ENCODE results near the gene SEPHS2.
A peak's percentile ranks its signal among the peaks of the same experiment; 100 is the strongest.
"Not testable (repeated sequence)": the region's sequence is repeated elsewhere in the genome, so short reads cannot be mapped to it uniquely, and the experiment has no call there.

The SEPHS2 gene

GRCh38 chr16:30461426-30461825 lies 15.8 kb upstream of the SEPHS2 start:
- not testable (repeated sequence) for DNase-seq

GRCh38 chr16:30459456-30459855 lies 13.8 kb upstream of the SEPHS2 start:
- DNase-seq, result no peak

DNA sequence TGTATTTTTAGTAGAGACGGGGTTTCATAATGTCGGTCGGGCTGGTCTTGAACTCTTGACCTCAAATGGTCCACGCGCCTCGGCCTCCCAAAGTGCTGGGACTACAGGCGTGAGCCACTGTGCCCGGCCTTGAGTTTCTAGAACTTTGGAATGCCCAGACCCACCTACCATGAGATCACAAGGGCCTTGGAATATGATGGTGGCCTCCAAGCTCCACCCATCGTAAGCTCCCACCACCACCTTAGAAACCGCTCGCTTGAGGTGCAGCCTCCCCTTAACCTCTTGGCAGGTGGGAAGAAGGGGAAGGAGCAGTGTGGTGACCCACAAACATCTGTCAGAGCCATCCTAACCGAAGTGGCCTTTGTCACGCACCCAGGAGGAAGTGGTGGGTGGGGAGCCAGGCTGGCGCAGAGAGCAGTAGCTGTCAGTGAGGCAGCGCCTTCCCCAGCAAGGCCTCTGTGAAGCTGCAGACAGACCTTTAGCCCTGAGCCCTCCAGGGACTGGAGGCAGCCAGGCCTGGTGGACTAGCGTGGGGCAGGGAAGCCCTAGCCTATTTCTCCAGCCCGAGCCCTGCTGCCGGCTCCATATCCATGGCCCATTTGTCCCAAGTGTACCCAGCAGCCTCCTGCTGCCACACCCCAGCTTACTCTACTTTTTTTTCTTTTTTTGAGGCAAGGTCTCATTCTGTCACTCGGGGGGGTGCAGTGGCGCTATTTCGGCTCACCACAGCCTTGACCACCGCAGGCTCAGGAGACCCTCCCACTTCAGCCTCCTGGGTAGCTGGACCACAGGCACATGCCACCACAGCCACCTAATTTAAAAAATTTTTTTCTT lies 13.1 kb upstream of the SEPHS2 start:
- no peak for DNase-seq

DNA sequence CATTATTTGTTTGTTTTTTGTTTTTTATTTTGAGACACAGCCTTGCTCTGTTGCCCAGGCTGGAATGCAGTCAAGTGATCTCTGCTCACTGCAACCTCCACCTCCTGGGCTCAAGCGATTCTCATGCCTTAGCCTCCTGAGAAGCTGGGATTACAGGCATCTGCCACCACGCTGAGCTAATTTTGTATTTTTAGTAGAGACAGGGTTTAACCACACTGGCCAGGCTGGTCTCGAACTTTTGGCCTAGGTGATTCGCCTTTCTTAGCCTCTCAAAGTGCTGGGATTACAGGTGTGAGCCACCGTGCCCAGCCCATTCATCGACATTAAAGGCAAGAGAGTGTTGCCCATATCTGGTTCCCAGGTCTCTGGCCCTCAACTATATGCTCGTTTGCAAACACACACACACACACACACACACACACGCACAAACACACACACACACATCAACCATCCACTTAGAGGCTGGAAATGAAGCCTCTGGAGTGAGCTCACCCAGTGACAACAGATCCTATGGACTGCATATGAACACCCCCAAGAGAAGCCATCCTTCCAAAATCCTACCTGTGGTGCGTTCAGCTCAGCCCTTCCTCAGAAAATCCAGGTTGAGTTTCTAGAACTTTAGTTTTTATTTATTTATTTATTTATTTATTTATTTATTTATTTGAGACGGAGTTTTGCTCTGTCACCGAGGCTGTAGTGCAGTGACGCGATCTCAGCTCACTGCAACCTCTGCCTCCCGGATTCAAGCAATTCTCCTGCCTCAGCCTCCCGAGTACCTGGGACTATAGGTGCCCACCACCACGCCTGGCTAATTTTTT lies 12.3 kb upstream of the SEPHS2 start:
- no peak for DNase-seq

- DNase-seq, result no peak
Measured at GRCh38 chr16:30457256-30457655, 11.6 kb upstream of the SEPHS2 start.

DNA sequence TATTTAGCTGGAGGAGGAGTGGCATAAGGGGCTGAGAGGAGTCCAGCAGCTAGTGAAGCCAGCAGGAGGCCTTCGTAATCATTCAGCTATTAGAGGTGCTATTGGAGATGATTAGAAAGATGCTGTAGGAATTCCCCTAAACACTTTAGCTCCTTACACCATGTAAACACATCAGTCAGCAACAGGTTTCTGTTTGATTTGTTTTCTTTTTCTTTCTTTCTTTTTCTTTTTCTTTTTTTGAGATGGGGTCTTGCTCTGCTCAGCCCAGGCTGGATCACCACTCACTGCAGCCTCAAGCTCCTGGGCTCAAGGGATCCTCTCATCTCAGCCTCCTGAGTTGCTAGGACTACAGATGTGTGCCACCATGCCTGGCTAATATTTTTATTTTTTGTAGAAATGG lies 10.6 kb upstream of the SEPHS2 start:
- no peak for DNase-seq

DNA sequence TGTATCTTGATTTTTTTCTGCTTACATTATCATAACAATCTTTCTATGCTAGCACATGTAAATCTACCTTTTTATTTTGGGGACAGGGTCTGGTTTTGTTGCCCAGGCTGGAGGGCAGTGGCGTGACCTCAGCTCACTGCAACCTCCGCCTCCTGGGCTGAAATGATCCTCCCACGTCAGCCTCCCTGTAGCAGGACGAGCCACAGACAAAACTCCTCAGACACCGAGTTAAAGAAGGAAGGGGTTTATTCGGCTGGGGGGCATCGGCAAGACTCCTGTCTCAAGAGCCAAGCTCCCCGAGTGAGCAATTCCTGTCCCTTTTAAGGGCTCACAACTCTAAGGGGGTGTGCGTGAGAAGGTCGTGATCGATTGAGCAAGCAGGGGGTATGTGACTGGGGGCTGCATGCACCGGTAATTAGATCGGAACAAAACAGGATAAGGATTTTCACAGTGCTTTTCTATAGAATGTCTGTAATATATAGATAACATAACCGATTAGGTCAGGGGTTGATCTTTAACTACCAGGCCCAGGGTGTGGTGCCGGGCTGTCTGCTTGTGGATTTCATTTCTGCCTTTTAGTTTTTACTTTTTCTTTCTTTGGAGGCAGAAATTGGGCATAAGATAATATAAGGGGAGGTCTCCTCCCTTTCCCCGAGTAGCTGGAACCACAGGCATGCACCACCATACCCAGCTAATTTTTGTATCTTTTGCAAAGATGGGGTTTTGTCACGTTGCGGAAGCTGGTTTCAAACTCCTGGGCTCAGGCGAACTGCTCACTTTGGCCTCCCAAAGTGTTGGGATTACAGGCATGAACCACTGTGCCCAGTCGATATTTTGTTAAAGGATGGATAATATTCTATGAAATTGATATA lies 7.3 kb upstream of the SEPHS2 start:
- DNase-seq, result not testable (repeated sequence)

GRCh38 chr16:30449116-30449435 lies 3.4 kb upstream of the SEPHS2 start:
- no peak for DNase-seq

- DNase-seq, result no peak
Measured at GRCh38 chr16:30447512-30448226, 2.0 kb upstream of the SEPHS2 start.

- DNase-seq, result no peak
Measured at GRCh38 chr16:30446203-30446595, 525 bp upstream of the SEPHS2 start.

GRCh38 chr16:30445149-30445407 lies 596 bp downstream of the SEPHS2 start:
- DNase-seq, result no peak

DNA sequence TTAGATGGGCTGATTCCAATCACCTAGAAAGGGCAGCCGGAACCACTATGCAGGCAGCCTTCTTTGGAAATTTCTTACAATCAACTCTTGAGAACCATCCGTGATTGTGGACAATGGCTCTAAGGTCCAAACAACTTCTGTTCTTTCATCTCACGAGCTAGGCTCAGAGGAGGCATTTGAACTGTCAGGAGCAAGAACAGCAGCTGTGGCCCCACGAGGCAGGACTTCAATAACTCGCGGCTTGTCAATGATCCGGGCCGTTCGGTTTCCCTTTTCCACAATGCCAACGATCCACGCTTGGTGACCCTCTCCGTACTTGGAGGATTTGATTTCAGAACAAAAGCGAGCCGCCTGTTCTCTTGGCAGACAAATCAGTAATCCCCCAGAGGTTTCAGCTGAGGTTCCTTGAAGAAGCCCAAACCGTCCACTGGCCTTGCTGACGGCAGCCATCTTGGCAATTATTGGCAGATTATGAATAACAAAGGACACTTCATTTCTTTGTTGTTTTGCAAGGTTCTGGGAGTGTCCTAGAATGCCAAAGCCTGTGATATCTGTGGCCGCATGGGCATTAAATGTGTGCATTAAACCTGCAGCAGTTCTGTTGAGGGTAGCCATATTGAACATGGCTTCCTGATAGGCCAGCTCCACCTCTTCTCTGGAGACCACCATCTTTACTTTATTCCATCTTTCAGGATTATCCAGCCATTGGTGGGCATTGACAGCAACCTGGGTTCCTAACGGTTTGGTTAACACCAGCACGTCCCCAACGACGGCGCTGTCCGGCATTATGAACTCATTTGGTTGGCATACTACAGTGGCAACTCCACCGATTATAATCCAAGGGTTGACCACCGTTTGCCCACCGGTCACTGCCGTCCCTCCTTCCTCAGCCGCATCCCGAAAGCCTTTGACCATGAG lies 1.2 kb downstream of the SEPHS2 start:
- DNase-seq, result no peak

DNA sequence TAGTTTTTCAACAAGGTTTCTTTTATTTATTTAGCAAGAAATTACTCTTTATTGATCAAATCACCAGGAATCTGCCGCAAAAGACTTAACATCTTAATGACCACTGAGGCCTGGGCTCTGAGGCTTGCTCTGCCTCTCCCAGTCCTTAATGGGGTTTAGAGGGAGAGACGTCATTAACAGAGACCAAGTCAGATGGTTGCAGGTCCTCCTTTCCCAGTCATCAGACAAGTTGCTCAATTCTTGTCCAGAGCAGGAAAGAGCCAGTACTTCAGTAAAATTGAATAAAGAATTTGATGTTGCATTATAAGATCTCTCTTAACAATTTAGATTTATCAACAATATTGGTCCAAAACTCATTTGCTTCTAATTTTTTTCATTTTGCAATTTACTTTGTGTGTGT lies 2.0 kb downstream of the SEPHS2 start:
- DNase-seq, result no peak

- no peak for DNase-seq
Measured at GRCh38 chr16:30439720-30440348, 5.8 kb downstream of the SEPHS2 start.

DNA sequence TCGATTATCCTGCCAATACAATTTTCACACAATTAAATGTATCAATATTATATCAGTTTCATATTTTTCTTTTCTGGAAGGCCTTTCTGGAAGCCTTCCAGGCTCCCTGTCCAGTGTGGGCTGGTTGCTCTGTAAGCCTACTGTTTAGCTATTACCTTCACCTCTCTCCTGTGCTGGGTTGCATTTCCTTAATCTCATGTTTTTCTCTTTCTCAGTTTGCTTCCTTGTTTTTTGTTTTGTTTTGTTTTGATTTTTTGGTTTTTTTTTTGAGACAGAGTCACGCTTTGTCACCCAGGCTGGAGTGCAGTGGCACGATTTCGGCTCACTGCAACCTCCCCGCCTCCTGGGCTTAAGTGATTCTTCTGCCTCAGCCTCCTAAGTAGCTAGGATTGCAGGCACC lies 6.8 kb downstream of the SEPHS2 start:
- no peak for DNase-seq

GRCh38 chr16:30437511-30438046 lies 8.1 kb downstream of the SEPHS2 start:
- DNase-seq, result no peak

- no peak for DNase-seq
Measured at GRCh38 chr16:30434852-30435251, 10.8 kb downstream of the SEPHS2 start.

GRCh38 chr16:30430428-30430970 lies 15.2 kb downstream of the SEPHS2 start:
- DNase-seq, result no peak

DNA sequence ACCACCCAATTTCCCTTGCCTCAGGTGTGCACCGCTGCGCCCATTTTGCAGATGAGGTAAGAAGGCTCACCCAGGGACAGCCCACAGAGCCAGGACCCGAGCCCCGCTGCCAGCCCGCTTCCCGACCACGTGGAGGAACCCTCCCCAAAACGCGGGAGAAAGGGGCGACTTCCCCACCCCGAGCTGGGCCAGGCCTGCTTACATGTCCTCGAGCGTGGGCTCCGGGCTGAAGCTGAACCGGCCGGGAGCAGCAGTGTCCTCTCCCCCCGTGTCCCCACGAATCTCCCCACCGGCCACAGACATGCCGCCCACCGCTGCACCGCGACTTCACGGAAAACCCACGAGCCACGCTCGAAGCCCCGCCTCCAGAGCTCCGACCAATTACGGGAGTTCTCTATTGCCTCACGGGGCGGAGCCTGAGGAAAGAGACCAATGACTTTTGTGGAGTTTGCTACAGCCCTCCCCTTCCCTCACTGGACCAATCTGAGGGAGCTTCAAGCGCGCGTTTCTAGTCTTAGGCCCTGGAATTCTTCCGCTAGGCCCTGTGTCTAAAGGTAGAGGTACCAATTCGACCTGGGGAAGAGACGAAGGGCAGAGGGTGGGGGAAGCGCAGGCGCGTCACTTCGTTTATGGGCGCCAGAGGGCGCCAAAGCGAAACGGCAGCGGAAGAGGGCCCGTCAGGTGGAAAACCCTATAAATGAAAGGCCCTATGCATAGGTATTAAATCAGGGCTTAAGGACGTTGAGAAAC lies 15.8 kb downstream of the SEPHS2 start, which contains the start of gene DCTPP1:
DCTPP1 (minus strand) TSS at position 353 of the 750 bp plus-strand sequence; CDS start at position 303, 50 bp downstream.
- DNase-seq, result peak; percentile 92

DNA sequence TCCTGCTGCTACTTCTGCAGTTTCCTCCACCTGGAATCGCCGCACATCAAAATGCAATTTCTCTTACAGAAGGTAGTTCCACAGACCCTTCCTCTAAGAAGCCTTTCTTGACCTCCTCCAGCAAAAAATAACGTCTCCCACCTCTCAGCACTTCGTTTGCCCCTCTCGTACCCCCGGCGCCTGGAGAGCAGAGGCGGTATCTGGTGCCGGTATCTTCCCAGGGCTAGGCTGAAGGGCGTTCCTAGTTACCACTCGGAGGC lies 16.3 kb downstream of the SEPHS2 start:
- no peak for DNase-seq
